ENCODE measurements around the gene COQ10A.

COQ10A gene

GRCh38 chr12:56315622-56316473 is 49.1 kb downstream of the COQ10A start, which contains the start of gene CNPY2:
TSS of gene CNPY2 (minus strand) at chr12:56315988. CDS start at chr12:56315217, 771 bp downstream.
- peak; percentile 94 to 97 (median 96) for DNase-seq

GRCh38 chr12:56317675-56318074 is 50.9 kb downstream of the COQ10A start:
- DNase-seq, result no peak

Measured in suppressor macrophage (primary cell).